Hematopoietic multipotent progenitor cell (in vitro differentiated cells): Measurements from ENCODE around the gene TAF4. TPM values are rescaled to one million over a fixed set of nuclear protein-coding genes. Genes with fewer than 3 reads are reported as not detected.
"Not testable (repeated sequence)": the region's sequence is repeated elsewhere in the genome, so short reads cannot be mapped to it uniquely, and the experiment has no call there.

Experiments
- DNase-seq, 3 donors: peaks; one replicate each; pipeline ENCODE4 v3.0.0-alpha.2; 2011 to 2015; ENCODE audit warnings: low read depth in 2 of 3, low spot score in 2 of 3
- total RNA-seq: library from RNA; depleted of rRNA; stranded (reverse); fragments of >200 nt; gene quantifications from one replicate; pipeline ENCODE4 v1.2.3, GENCODE V29; 2012

The TAF4 gene
- total RNA-seq, 1 donor, result 9.7 TPM

DNA sequence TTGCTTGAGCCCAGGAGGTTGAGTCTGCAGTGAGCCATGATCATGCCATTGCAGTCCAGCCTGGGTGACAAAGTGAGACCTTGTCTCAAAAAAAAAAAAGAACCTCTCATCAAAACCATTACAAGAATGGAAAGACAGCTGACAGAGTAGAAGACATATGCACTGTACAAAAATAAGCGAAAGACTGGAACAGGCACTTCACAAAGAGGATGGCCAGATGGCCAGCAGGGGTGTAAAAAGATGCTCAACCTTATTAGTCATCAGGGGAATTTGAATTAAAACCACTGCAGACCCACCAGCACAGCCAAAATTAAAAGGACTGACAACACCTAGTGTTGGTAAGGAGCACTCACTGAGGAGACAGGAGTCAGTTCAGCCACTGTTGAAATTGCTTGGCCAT lies 13.5 kb upstream of the TAF4 start:
- DNase-seq, result no peak

- DNase-seq, result no peak
These were observed 7.6 kb upstream of the TAF4 start for GRCh38 chr20:62073323-62073722.

DNA sequence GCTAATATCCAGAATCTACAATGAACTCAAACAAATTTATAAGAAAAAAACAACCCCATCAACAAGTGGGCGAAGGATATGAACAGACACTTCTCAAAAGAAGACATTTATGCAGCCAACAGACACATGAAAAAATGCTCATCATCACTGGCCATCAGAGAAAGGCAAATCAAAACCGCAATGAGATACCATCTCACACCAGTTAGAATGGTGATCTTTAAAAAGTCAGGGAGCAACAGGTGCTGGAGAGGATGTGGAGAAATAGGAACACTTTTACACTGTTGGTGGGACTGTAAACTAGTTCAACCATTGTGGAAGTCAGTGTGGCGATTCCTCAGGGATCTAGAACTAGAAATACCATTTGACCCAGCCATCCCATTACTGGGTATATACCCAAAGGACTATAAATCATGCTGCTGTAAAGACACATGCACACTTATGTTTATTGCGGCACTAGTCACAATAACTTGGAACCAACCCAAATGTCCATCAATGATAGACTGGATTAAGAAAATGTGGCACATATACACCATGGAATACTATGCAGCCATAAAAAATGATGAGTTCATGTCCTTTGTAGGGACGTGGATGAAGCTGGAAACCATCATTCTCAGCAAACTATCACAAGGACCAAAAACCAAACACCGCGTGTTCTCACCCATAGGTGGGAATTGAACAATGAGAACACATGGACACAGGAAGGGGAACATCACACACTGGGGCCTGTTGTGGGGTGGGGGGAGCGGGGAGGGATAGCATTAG lies 6.2 kb upstream of the TAF4 start:
- DNase-seq, result not testable (repeated sequence)

- DNase-seq, result no peak
These were observed 4.1 kb upstream of the TAF4 start for GRCh38 chr20:62069741-62070216.

GRCh38 chr20:62068997-62069396 lies 3.3 kb upstream of the TAF4 start:
- DNase-seq, result no peak

GRCh38 chr20:62067547-62068260 lies 2.0 kb upstream of the TAF4 start:
- DNase-seq, result no peak

DNA sequence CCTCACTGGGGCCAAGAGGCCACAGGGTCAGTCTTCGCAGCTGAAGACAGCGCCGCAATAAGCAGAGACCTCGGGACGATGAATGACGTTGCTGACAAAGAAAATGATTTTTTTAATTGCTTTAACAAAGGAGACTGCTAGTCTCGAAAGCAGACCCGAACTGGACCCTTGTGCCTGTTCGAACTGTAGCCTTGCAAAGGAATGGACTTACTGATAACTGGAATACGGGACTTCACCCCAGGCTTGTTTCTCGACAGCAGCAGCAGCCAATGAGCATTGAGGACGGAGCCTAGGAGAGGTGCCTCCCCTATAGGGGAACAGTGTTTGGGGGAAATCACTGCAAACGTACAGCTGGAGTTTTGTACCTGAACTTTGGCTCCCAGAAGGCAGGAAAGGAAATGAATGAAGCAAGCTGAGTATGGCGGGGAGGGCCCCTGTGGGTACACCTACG lies 1.3 kb upstream of the TAF4 start:
- DNase-seq, result peak in 1 of 3 donors; percentile 14

GRCh38 chr20:62066339-62066982 lies 780 bp upstream of the TAF4 start:
- DNase-seq, result peak; percentile 30 to 60 (median 51)

GRCh38 chr20:62064770-62065673 lies 659 bp downstream of the TAF4 start:
- no peak for DNase-seq

DNA sequence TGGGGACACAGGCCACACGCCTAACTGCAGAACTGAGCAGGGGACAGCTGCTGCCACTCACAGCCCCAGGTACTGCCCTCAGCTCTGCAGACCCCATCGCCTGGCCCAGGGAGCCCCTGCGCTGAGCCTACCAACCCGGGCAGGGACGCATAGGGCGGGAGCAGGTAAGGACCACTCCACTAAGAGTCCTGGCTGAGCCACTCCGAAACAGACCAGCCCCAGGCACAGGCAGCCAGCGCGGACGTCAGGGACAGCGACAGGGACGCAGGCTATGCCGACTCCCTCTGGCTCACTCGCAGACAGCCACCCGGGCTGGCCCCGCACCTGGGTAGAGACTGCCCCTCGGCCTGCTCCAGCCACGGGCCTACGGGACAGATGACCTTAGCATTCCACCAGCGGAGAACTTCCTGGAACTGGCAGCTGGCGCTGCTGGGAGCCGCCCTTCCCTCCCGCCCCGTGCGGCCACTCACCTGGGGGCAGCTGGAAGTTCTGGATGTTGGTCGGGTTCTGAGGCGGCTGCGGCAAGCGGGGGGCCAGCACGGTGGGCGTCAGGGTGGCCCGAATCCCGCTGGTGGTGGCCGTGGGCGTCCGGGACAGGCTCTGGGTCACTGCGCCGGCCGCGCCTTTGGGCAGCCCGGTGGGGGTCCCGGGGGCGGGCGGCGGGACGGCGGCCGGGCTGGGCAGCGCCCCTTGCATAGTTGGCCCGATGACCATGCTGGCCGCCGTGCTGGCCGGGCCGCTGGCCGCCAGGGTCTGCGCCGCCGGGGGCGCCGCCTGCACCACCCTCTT lies 1.5 kb downstream of the TAF4 start:
- DNase-seq, result no peak

DNA sequence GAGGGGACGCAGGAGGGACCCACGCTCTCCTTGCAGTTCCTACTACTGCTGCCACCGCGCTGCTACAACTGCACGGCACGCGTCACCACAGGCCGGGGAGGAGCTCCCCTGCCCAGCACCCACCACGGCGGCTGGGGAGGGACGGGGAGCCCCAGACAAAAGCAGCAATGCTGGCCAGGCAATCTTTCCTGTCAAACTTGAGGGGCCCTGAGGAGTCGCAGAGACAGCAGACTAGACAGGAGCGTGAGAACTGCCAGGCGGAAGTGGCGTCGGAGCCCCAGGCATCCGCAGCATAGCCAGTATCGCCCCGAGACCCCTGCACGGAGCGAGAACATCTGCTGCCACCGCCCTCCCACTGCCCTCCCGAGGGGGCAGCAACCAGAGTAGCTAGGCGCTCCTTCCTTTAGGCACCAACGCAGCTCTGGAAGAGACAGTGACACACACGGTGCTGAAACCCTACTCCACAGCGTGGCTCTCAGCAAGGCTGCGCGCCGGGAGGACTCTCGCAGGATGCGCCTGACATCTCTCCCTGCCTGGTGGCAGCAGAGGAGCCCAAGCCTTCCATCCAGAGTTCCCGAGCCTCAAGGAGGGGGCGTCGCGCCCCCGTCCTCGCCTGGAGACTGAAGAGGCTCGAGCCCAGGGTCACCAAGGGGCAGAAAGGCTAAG lies 2.2 kb downstream of the TAF4 start:
- no peak for DNase-seq

- DNase-seq, result no peak
These were observed 2.9 kb downstream of the TAF4 start for GRCh38 chr20:62062661-62063314.

- DNase-seq, result no peak
These were observed 3.7 kb downstream of the TAF4 start for GRCh38 chr20:62061851-62062423.

- DNase-seq, result no peak
These were observed 4.8 kb downstream of the TAF4 start for GRCh38 chr20:62060631-62061541.

GRCh38 chr20:62059920-62060630 lies 5.6 kb downstream of the TAF4 start:
- DNase-seq, result no peak

DNA sequence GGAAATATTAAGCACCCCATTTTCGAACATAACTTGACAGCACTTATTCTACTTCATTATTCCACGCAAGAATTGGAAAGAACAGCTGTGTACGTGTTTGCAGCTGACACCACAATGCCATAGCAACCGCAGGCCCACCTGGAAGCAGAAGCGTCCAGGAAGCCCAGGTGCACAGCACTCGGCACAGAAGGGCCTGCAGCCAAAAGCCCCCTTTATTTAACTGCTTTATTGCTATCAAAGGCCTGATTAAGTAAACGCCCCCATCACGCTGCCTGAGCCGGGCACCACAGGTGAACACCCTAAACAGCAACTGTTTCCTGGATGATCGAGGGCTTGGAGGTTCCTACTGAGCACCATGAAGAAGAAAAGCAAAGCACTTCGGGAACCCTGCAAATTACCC lies 6.3 kb downstream of the TAF4 start:
- no peak for DNase-seq

DNA sequence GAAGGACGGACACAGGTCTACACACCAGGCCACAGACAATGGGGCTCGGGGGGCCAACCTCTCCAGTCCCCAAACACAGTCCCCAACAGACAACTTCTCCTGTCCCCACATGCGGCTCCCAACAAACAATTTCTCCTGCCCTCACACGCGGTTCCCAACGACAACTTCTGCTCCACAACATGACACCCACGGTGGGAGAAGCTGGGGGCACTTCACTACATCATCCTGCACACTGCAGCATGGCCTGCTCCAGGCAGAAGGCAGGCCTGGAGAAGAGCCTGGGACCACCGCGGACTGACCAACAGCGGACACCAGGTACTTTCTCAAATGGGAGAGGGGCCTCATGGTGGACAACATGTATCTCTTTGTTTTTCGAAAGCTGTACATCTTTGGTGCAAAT lies 6.7 kb downstream of the TAF4 start:
- no peak for DNase-seq
